CD14-positive monocyte (primary cell): Measurements from ENCODE around the gene SYT13. TPM values are rescaled to one million over a fixed set of nuclear protein-coding genes. Genes with fewer than 3 reads are reported as not detected.

Experiments
- DNase-seq, 3 donors: peaks; one replicate each; pipeline ENCODE4 v3.0.0-alpha.2; 2011 to 2022
- H2AFZ ChIP-seq: 2 replicates; pipeline ENCODE4 v1.6.0; 2012; ENCODE audit warnings: mild to moderate bottlenecking, low read depth, low read length, inconsistent platforms; ENCODE audit not compliant: insufficient read depth, poor library complexity, severe bottlenecking
- H3K27ac ChIP-seq, 2 donors: 1 replicate in 1 of 2; 2 replicates in 1 of 2; pipeline ENCODE4 v1.5.1; 2012 to 2013; ENCODE audit warnings: low read length in 2 of 2, control low read depth in 1 of 2, inconsistent platforms in 1 of 2, low read depth in 1 of 2, mild to moderate bottlenecking in 1 of 2
- H3K27me3 ChIP-seq, 2 donors: one replicate each; pipeline versions ENCODE4 v1.6.0 to v1.6.1; 2011 to 2013; ENCODE audit warnings: low read length in 2 of 2; ENCODE audit not compliant: control insufficient read depth in 2 of 2, insufficient read depth in 2 of 2
- H3K36me3 ChIP-seq, 2 donors: replicated peaks in 1 of 2; 1 replicate in 1 of 2; 2 replicates in 1 of 2; pipeline versions ENCODE4 v1.5.1 to v1.6.1; 2012 to 2013; ENCODE audit warnings: low read length in 2 of 2, control low read depth in 1 of 2, inconsistent platforms in 1 of 2, mild to moderate bottlenecking in 1 of 2; ENCODE audit not compliant: insufficient read depth in 2 of 2, control insufficient read depth in 1 of 2
- H3K4me1 ChIP-seq, 2 donors: 1 replicate in 1 of 2; 2 replicates in 1 of 2; pipeline versions ENCODE4 v1.5.1 to v1.6.1; 2012 to 2013; ENCODE audit warnings: low read length in 2 of 2, control low read depth in 1 of 2, inconsistent platforms in 1 of 2, mild to moderate bottlenecking in 1 of 2, moderate library complexity in 1 of 2; ENCODE audit not compliant: insufficient read depth in 2 of 2, control insufficient read depth in 1 of 2
- H3K4me2 ChIP-seq: replicated peaks from 2 replicates; pipeline ENCODE3; 2012; ENCODE audit warnings: low read length, moderate library complexity, mild to moderate bottlenecking; ENCODE audit not compliant: poor library complexity, severe bottlenecking; ENCODE audit errors: extremely low read depth
- H3K4me3 ChIP-seq, 3 experiments: fragments of 200-600 bp in 1 of 3; sonication (generic) in 1 of 3; replicated peaks in 1 of 3; 1 replicate in 2 of 3; 2 replicates in 1 of 3; pipeline ENCODE4 v1.5.1; 2011 to 2013; ENCODE audit warnings: low read length in 3 of 3, mild to moderate bottlenecking in 3 of 3, control low read depth in 2 of 3, low read depth in 2 of 3, inconsistent platforms in 1 of 3, moderate library complexity in 1 of 3
- H3K79me2 ChIP-seq: 2 replicates; pipeline ENCODE4 v1.6.0; 2012; ENCODE audit warnings: mild to moderate bottlenecking, control low read depth, inconsistent platforms, low read length, moderate library complexity; ENCODE audit not compliant: insufficient read depth
- H3K9ac ChIP-seq: 2 replicates; pipeline ENCODE4 v1.6.0; 2017; ENCODE audit warnings: low read length, mild to moderate bottlenecking; ENCODE audit not compliant: insufficient read depth, poor library complexity, severe bottlenecking
- H3K9me3 ChIP-seq, 2 donors: replicated peaks in 1 of 2; 1 replicate in 1 of 2; 2 replicates in 1 of 2; pipeline versions ENCODE4 v1.5.1 to v1.6.1; 2012 to 2013; ENCODE audit warnings: low read length in 2 of 2, control low read depth in 1 of 2; ENCODE audit not compliant: control insufficient read depth in 1 of 2, insufficient read depth in 1 of 2
- H4K20me1 ChIP-seq: 2 replicates; pipeline ENCODE4 v1.6.0; 2012; ENCODE audit warnings: mild to moderate bottlenecking, low read length, control low read depth, moderate library complexity; ENCODE audit not compliant: insufficient read depth
- H3K27ac Mint-ChIP-seq, 7 donors: one replicate each; pipeline ENCODE4 v1.8.0; 2020; ENCODE audit warnings: mild to moderate bottlenecking in 7 of 7, mixed read lengths in 7 of 7, moderate library complexity in 6 of 7, inconsistent platforms in 2 of 7
- H3K27me3 Mint-ChIP-seq, 3 donors: one replicate each; pipeline ENCODE4 v1.8.0; 2021 to 2022; ENCODE audit warnings: low read depth in 3 of 3, mild to moderate bottlenecking in 3 of 3, mixed read lengths in 3 of 3, moderate library complexity in 3 of 3, inconsistent platforms in 1 of 3
- H3K36me3 Mint-ChIP-seq, 2 donors: one replicate each; pipeline ENCODE4 v1.8.0; 2020; ENCODE audit warnings: mixed read lengths in 2 of 2, inconsistent platforms in 1 of 2, mild to moderate bottlenecking in 1 of 2
- H3K4me1 Mint-ChIP-seq: one replicate; pipeline ENCODE4 v1.8.0; 2020; ENCODE audit warnings: mild to moderate bottlenecking, mixed read lengths
- H3K4me3 Mint-ChIP-seq, 2 donors: one replicate each; pipeline ENCODE4 v1.8.0; 2020; ENCODE audit warnings: mild to moderate bottlenecking in 2 of 2, mixed read lengths in 2 of 2, moderate library complexity in 1 of 2
- H3K9me3 Mint-ChIP-seq, 7 donors: one replicate each; pipeline ENCODE4 v1.8.0; 2020 to 2022; ENCODE audit warnings: mixed read lengths in 7 of 7, mild to moderate bottlenecking in 6 of 7, moderate library complexity in 6 of 7, inconsistent platforms in 2 of 7
- WGBS: methylation state at CpG from one replicate; pipeline ENCODE4 v1.1.5; 2013; ENCODE audit warnings: missing lambda C conversion rate; ENCODE audit not compliant: insufficient coverage; 5-methylcytosine and 5-hydroxymethylcytosine counted together
- intact Hi-C, 2 donors: fragments of 100-400 bp; cut with micrococcal nuclease; formaldehyde crosslinking; loops; one replicate each; pipeline versions ENCODE4 v1.15.0 to v1.15.1; 2023
- polyA plus RNA-seq, 3 donors: library from polyadenylated mRNA; depleted of rRNA in 1 of 3; unstranded in 2 of 3; stranded (reverse) in 1 of 3; fragments of 300-500 nt in 2 of 3; fragments of >200 nt in 1 of 3; fragmentation: Illumina TruSeq in 2 of 3; gene quantifications; 1 replicate in 2 of 3; 2 replicates in 1 of 3; pipeline ENCODE4 v1.2.3, GENCODE V29; 2012 to 2021
- TF ChIP-seq, protein P1 (sequence below): fragments of 200-600 bp; IDR thresholded peaks from one replicate; pipeline ENCODE4 v1.8.0; 2022; ENCODE audit warnings: antibody characterized with exemption, mild to moderate bottlenecking

SYT13 gene
- polyA plus RNA-seq, 3 donors = not detected

DNA sequence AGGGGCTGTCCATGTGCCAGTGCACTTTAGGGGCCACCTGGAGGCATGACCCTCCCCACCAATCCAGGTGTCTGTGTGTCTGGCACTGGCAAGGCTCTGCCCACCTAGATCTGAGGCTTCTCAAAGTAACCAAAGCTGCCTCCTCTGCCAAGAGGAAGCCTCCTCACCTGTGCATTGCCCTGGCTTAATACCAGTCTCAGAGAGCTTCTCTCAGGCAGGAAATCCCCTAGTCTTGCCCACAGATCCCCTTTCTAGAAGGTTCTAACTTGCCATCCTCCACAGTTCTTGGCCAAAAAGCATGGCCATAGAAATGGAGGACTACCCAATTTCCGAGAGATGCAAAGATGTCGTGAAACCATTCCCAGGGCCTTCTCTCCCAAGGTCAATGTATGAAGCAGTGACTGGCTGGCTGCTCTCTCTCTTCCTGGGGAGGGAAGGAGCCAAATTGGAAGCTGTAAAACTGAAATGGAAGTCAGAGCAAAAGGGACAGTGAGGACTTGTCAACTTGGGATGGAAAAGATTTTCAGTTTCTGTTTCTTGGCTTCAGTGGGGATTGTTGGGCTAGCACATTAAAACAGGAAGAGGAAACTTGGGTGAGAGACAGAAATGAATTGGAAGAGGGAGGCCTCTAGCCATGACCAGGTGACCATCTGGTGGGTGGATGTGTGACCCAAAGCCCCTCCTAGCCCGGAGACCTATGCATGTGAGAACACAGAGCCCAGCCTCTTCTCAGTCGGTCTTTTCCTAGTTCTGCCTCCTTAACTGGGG, 70.9 kb downstream of the SYT13 start:
- no peaks in the 10 kb centered on the region for H3K9me3 ChIP-seq
- no peaks in the 10 kb centered on the region for H3K27me3 ChIP-seq
- peaks cover 0 to 1% (median 0%) of the 10 kb centered on the region in 3 donors for H3K27me3 Mint-ChIP-seq
- H3K9ac ChIP-seq = no peak overlapping the region
- no peaks in the 10 kb centered on the region for H4K20me1 ChIP-seq
- H3K4me1 ChIP-seq = no peaks in the 10 kb centered on the region
- H3K27ac Mint-ChIP-seq = peak overlapping the region in 1 of 7 donors; percentile 2
- WGBS = 96% methylated on average over 3 of the region's 4 CpGs
- H3K4me1 Mint-ChIP-seq = peaks cover 5% of the 10 kb centered on the region
- no peak overlapping the region for H3K27ac ChIP-seq
- intact Hi-C loops = no loop called here
- H3K9me3 Mint-ChIP-seq = no peaks in the 10 kb centered on the region
- H3K79me2 ChIP-seq = no peaks in the 10 kb centered on the region
- no peaks in the 10 kb centered on the region for H3K36me3 ChIP-seq
- H2AFZ ChIP-seq = no peak overlapping the region
- peaks cover 0 to 1% of the 10 kb centered on the region in 2 donors for H3K36me3 Mint-ChIP-seq
- TF ChIP-seq, protein P1, sequence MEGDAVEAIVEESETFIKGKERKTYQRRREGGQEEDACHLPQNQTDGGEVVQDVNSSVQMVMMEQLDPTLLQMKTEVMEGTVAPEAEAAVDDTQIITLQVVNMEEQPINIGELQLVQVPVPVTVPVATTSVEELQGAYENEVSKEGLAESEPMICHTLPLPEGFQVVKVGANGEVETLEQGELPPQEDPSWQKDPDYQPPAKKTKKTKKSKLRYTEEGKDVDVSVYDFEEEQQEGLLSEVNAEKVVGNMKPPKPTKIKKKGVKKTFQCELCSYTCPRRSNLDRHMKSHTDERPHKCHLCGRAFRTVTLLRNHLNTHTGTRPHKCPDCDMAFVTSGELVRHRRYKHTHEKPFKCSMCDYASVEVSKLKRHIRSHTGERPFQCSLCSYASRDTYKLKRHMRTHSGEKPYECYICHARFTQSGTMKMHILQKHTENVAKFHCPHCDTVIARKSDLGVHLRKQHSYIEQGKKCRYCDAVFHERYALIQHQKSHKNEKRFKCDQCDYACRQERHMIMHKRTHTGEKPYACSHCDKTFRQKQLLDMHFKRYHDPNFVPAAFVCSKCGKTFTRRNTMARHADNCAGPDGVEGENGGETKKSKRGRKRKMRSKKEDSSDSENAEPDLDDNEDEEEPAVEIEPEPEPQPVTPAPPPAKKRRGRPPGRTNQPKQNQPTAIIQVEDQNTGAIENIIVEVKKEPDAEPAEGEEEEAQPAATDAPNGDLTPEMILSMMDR = no peak
- H3K4me3 Mint-ChIP-seq = no peak overlapping the region
- no peak overlapping the region for H3K4me3 ChIP-seq
- no peak overlapping the region for H3K4me2 ChIP-seq
- DNase-seq = no peak

DNA sequence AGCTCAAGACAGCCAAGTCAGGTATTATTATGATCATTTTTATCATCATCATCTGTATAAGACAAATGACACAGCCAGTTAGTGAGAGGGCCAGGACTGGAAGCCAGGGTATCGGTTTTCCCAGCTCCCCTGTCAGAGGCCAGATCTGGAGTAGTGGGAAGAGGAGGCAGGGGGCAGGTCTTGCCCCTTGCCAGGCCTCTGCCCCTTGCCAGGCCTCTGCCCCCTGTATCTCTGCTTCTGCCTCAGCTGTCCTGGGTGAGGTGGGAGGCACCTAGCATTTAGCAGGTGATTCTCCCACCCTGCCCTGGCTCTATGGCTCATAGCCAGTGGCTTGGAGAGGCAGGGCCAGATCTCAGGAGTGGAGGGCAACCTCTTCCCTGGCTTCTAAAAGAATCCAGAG, 72.4 kb downstream of the SYT13 start:
- Histone ChIP-seq H3K4me2 (no peak overlapping the region), H3K36me3 (no peaks in the 10 kb centered on the region), H3K4me1 (no peaks in the 10 kb centered on the region), H3K9me3 (no peaks in the 10 kb centered on the region), H3K27ac (no peak overlapping the region), H2AFZ (no peak overlapping the region), H3K4me3 (no peak overlapping the region), H3K27me3 (no peaks in the 10 kb centered on the region), H4K20me1 (no peaks in the 10 kb centered on the region), H3K79me2 (no peaks in the 10 kb centered on the region), H3K9ac (no peak overlapping the region)
- no peak overlapping the region for H3K4me3 Mint-ChIP-seq
- intact Hi-C loops = no loop called here
- H3K27ac Mint-ChIP-seq = peak overlapping the region in 1 of 7 donors; percentile 64
- no CpG with 5 or more reads among the region's 1 CpG for WGBS
- TF ChIP-seq, protein P1 = no peak
- no peak for DNase-seq
- H3K27me3 Mint-ChIP-seq = peaks cover 0 to 1% (median 0%) of the 10 kb centered on the region in 3 donors
- peaks cover 0 to 1% (median 0%) of the 10 kb centered on the region in 7 donors for H3K9me3 Mint-ChIP-seq
- H3K36me3 Mint-ChIP-seq = peaks cover 0 to 3% of the 10 kb centered on the region in 2 donors
- peaks cover 15% of the 10 kb centered on the region for H3K4me1 Mint-ChIP-seq
